GM18951 (cell line): Measurements from ENCODE around the gene BMP15.

Experiments
- POLR2A ChIP-seq: IDR thresholded peaks from 4 replicates; pipeline ENCODE4 v1.6.1; 2011; ENCODE audit warnings: mild to moderate bottlenecking; ENCODE audit not compliant: insufficient read length, insufficient read depth; ENCODE audit errors: extremely low read depth
- in situ Hi-C: fragments of 300-500 bp; cut with MboI; formaldehyde crosslinking; loops from one replicate; pipeline ENCODE4 v1.12.0; 2022; ENCODE audit warnings: low sequenced_read_pairs, mixed read lengths, inconsistent platforms; ENCODE audit not compliant: unreplicated experiment

BMP15 gene

DNA sequence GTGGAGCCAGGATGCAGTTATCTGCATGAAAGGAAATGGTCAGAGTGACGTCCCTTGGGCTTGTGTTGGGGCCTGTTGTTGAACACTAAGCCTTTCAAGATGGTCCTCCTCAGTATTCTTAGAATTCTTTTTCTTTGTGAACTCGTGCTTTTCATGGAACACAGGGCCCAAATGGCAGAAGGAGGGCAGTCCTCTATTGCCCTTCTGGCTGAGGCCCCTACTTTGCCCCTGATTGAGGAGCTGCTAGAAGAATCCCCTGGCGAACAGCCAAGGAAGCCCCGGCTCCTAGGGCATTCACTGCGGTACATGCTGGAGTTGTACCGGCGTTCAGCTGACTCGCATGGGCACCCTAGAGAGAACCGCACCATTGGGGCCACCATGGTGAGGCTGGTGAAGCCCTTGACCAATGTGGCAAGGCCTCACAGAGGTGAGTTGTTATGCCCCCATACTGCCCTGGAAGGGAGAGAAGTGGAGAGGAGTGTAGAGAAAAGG lies at the start of gene BMP15:
BMP15 (plus strand) TSS at position 51 of the 492 bp plus-strand sequence; CDS start at position 100, 49 bp downstream.
- no peak for TF ChIP-seq POLR2A
- in situ Hi-C loops, result no loop called here

DNA sequence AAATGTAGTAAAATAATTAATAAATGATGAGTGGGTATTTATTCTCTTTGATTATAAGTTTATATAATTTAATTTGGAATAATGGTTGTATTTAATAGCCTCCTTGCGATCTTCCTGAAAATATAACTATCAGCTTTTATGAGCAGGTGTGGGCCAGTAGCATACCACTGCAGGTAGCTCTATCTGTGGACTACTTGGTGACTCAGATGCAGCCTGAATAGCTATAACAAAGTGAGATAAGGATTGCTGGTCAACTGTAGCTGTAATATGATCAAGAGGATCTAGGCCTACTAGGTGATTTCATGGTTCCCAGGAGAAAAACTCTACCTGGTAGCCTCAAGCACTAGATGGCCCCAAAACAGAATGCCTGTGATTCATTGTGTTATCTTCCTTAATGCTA lies 47.1 kb upstream of the BMP15 start:
- TF ChIP-seq POLR2A, result no peak
- in situ Hi-C loops, result no loop called here

DNA sequence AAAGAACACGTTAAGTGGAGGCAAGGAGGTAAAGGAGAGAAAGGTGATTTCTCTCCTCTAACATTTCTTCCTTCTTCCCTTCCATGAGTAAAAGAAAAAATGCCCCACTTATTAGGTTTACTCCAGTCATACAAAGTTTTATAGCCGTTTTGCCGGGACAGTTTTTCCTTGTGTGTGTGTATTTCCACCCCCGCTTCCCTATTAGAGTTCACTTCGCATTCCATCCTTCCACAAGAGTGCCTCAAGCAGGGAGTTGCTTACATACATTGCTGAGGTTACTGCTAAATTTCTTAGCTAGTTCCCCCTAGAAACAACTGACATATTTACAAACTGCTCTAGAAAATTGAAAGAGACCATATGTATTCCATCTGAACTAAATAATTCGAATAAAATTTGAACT lies 45.2 kb upstream of the BMP15 start:
- TF ChIP-seq POLR2A, result no peak

DNA sequence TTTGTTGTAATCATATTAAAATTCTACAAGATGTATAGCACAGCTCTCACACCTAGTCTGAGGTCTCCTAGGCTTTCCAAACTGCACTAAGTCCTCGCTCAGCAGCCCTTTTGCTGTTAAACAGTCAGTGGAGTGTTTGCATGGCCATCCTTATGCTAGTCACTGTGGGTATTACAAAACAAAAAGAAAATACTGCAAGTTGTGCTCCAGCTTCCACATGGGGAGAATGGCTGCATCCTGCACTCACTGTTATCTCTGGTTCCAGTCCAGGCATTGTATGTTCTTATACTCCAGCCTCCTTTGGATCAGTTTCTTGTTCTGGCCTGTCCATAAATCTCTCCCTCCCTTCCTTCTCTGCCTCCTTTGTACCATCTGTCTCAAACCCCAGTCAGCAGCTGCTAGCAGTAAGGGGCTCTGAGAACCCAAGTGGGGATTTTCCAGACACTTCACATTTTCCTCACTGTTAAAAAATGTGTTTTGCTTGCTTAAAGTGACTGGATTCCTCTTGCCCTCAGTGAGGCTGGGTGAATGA lies 38.5 kb upstream of the BMP15 start:
- in situ Hi-C loops, result no loop called here
- TF ChIP-seq POLR2A, result no peak

More for the DNA sequence above, 45.2 kb upstream of the BMP15 start:
- in situ Hi-C loops, result no loop called here

DNA sequence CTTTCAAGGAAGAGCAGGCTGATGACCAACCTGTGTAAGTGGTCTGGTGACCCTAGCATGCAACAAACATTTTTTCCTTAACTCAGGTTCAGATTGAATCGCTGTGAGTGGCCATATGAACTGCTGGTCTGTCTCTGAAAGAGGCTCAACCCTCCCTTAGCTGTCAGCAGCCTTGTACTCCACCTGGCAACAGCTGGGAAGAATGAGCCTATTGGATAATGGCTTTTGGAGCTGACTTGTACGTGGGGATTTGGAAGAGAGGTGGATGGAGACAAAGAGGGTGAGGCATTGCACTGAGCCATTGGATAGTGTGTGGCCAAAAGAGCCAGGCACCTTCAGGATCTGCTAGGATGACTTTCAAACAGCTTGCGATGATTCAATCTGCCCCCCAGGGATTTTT lies 35.7 kb upstream of the BMP15 start:
- in situ Hi-C loops, result no loop called here
- TF ChIP-seq POLR2A, result no peak

DNA sequence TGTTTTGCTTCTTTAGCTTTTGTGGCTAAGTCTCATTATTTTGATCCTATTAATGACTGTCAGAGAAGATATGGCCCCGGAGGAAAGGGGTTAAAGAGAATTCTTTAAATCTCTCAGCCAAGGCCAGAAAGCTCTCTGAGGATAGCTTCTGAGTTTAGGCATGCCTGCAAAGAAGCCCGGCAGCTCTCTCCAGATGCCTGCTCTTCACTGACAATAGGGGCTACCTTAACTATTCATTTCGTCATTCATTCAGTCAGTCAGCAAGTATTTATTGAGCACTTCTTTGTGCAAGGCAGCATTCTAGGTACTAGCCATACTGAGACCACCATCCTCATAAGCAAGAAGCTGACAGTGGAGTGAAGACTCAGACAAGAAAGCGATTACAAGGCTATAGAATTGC lies 34.0 kb upstream of the BMP15 start:
- TF ChIP-seq POLR2A, result no peak
- in situ Hi-C loops, result no loop called here

DNA sequence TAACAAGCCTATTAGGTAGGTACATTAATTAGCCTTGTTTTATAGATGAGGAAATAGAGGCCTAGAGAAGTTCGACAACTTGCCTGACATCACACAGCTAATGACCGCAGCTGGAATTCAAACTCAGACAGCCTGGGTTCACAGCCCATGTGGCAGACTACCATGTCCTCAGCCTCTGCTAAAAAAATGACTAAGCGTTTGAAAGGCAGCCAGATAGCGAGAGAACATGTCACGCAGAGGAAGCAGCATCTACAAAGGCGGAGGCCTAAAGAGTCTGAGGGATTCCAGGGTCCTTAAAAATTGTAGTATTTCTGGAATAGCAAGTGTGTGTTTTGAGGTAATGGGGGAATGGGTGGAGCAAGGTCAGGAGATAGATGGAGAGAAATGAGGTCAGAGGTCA lies 33.2 kb upstream of the BMP15 start:
- TF ChIP-seq POLR2A, result no peak
- in situ Hi-C loops, result no loop called here

DNA sequence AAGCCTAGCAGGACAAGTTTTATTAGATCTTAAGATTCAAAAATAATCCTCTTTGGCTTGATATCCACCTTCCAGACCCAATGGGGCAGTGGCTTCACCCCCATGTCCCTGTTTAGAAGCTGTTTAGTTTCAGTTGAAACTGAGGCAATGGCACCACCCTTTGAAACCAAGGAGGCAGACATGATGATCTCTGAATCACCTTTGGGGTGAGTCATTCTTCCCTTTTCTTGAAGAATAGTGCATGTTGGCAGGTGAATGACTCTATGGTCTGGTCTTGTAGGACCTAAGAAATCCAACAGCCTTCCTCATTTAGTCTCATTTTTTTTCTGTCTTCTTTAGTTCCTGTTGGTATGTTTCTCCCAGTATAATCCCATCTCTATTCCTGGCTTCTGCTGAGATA lies 29.5 kb upstream of the BMP15 start:
- no peak for TF ChIP-seq POLR2A
- in situ Hi-C loops, result no loop called here

DNA sequence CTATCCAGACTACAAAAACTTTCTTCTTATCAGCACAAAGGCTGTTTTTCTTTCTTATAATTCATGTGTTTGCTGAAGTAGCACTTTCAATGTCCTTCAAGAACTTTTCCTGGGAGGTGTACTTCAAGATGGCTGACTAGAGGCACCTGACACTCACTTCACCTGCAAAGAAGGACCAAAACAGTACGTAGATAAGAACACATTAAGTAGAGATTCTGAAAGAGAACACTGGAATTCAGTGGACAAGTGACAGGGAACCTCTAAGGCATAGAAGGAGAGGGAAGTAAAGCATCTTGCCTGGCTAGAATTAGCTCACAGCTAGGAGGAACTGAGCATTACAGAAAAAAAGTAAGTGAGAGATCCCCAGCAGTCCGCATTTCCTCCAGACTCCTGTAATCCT lies 21.7 kb upstream of the BMP15 start:
- in situ Hi-C loops, result no loop called here
- TF ChIP-seq POLR2A, result no peak

DNA sequence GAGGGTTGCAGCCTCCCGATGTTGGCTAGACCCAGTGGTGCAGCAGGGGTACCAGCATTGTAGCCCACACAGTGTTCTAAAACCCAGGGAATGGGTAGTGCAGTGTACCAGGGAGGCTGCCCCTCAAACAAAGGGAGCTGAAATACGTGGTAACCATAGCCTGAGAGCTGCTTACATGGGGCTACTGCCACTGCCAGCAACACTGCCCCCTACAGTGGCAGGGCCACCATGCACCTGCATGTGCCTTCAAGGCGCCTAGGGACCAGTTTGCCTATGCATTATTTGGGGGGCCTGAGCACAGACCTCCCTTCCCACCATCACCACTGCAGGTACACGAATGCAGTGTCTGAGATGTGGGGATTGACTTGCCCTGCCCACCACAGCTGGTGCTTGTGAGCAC lies 21.0 kb upstream of the BMP15 start:
- in situ Hi-C loops, result no loop called here
- TF ChIP-seq POLR2A, result no peak

DNA sequence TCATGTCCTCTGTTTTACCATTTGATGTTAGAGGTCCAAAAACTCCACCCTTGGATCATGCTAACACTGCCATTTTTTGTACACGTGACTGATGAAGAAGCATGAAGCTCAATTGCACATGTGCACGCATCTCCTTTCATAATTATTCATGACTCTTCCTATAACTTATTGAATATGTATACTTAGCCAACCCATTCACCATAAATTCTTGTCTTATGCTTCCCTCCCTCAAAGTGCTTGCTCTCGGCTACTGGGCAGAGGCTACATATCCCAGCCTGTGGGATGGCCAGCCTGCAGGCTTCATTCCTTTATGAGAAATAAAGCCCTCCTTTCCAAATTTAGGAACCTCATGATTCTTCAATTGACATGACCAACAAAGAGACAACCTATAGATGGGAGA lies 17.5 kb upstream of the BMP15 start:
- in situ Hi-C loops, result no loop called here
- TF ChIP-seq POLR2A, result no peak

DNA sequence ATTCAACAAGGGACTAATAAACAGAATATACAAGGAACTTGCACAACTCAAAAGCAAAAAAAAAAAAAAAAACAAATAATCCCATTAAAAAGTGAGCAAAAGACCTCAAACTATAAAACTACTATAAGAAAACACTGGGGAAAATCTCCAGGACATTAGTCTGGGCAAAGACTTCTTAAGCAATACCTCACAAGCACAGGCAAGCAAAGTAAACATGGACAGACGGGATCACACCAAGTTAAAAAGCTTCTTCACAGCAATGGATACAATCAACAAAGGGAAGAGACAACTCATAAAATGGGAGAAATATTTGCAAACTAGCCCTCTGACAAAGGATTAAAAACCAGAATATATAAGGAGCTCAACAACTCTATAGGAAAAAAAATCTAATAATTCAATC lies 17.1 kb upstream of the BMP15 start:
- in situ Hi-C loops, result no loop called here
- no peak for TF ChIP-seq POLR2A

DNA sequence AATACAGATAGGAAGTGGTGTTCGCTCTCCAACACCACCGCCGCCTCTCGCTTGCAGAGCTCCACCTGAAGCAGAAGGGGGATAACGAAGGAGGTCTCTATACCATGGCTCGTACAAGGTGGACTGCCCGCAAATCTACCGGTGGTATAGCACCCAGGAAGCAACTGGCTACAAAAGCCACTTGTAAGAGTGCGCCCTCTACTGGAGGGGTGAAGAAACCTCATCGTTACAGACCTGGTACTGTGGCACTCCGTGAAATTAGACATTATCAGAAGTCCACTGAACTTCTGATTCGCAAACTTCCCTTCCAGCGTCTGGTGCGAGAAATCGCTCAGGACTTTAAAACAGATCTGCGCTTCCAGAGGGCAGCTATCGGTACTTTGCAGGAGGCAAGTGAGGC lies 5.2 kb upstream of the BMP15 start:
- no peak for TF ChIP-seq POLR2A
- in situ Hi-C loops, result no loop called here

DNA sequence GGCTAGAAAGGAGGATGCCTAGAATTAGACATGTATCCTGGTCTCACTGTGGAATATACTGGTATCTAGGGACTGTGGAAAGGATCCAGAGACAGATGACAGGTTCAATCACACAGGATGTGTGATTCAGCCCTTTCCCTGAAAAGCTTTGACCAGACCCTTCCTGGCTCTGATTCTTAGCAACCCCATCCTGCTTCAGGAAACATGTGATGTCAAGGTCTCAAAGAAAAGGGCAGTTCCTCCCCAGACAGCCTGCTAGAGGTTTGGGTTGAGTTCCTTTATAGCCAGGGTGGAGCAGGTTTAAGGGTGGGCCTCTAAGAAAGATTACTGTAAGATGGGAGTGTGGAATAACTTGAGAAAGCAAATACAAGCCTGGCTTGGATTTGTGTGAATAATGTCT lies 3.0 kb downstream of the BMP15 start:
- in situ Hi-C loops, result no loop called here
- TF ChIP-seq POLR2A, result no peak

DNA sequence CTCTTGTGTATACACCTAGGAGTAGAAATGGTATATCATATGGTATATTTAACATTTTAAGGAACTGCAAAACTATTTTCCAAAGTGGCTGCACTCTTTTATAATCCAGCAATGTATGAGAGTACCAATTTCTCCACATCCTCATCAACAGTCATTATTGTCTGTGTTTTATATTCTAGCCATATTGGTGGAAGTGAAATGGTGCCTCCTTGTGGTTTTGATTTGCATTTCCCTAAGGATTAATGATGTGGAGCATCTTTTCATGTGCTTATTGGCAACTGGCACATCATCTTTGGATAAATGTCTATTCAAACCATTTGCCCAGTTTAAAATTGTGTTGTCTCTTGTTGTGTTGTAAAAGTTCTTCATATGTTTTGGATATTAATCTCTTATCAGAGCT lies 9.6 kb downstream of the BMP15 start:
- in situ Hi-C loops, result no loop called here
- TF ChIP-seq POLR2A, result no peak
